Panc1 (cell line): ENCODE data around the gene WDFY2. TPM values are rescaled to one million over a fixed set of nuclear protein-coding genes. Genes with fewer than 3 reads are reported as not detected.

Source experiments
- ATAC-seq: fragments of 200-7000 bp; cut with Tn5 transposase; 2 replicates; pipeline ENCODE4 v1.9.1; 2020; ENCODE audit warnings: mild to moderate bottlenecking, moderate library complexity
- BruUV-seq: library from RNA; stranded (reverse); fragments of 400-500 nt; replicated peaks from 2 replicates; lab custom pipeline; 2021; lab: Mats Ljungman, UMichigan
- CTCF ChIA-PET: fragments of 300-600 bp; sonication (Branson Sonifier 250); formaldehyde crosslinking; loops from one replicate; lab custom pipeline; 2022; ENCODE audit warnings: antibody characterized with exemption; lab: Charles Lee
- POLR2A ChIA-PET: fragments of 300-600 bp; sonication (Branson Sonifier 250); formaldehyde crosslinking; loops from one replicate; lab custom pipeline; 2022; ENCODE audit warnings: antibody characterized with exemption; lab: Charles Lee
- DNase-seq: peaks from one replicate; pipeline ENCODE4 v3.0.0-alpha.2; 2010; ENCODE audit warnings: low read depth, low spot score
- H3K27ac ChIP-seq: 2 replicates; pipeline ENCODE4 v1.5.1; 2011; ENCODE audit warnings: mild to moderate bottlenecking, low read length, inconsistent platforms
- H3K27me3 ChIP-seq: fragments of 200-500 bp; sonication (Bioruptor generic); 2 replicates; pipeline ENCODE4 v1.6.0; 2014; ENCODE audit warnings: low read length, inconsistent platforms; ENCODE audit not compliant: control insufficient read depth, insufficient read depth
- H3K36me3 ChIP-seq: fragments of 200-500 bp; sonication (Bioruptor generic); 2 replicates; pipeline ENCODE4 v1.5.1; 2014; ENCODE audit warnings: inconsistent platforms, mild to moderate bottlenecking, low read length, moderate library complexity; ENCODE audit not compliant: control insufficient read depth, insufficient read depth
- H3K4me1 ChIP-seq: 2 replicates; pipeline ENCODE4 v1.5.1; 2011; ENCODE audit warnings: inconsistent platforms, mild to moderate bottlenecking, low read length, moderate library complexity; ENCODE audit not compliant: control insufficient read depth, insufficient read depth
- H3K4me3 ChIP-seq, 2 experiments: 2 replicates each; pipeline ENCODE4 v1.5.1; 2011 to 2012; ENCODE audit warnings: low read depth in 2 of 2, low read length in 2 of 2, mild to moderate bottlenecking in 2 of 2, inconsistent platforms in 1 of 2, moderate library complexity in 1 of 2
- H3K9me3 ChIP-seq: fragments of 200-500 bp; sonication (Bioruptor generic); 2 replicates; pipeline ENCODE4 v1.5.1; 2014; ENCODE audit warnings: low read depth, mild to moderate bottlenecking, inconsistent platforms, low read length, moderate library complexity; ENCODE audit not compliant: control insufficient read depth, insufficient read depth
- CTCF ChIP-seq: fragments of 450-650 bp; IDR thresholded peaks from 2 replicates; pipeline ENCODE4 v1.5.1; 2017; ENCODE audit warnings: mild to moderate bottlenecking
- POLR2AphosphoS5 ChIP-seq: IDR thresholded peaks from 2 replicates; pipeline ENCODE4 v1.6.1; 2012; ENCODE audit warnings: mild to moderate bottlenecking, low read depth, low read length, moderate library complexity
- REST ChIP-seq, 2 experiments: IDR thresholded peaks; 2 replicates each; pipeline ENCODE4 v1.6.1; 2011 to 2012; ENCODE audit warnings: low read depth in 2 of 2, control low read depth in 1 of 2, low read length in 1 of 2, mild to moderate bottlenecking in 1 of 2, moderate library complexity in 1 of 2; ENCODE audit not compliant: insufficient read depth in 1 of 2
- SIN3A ChIP-seq: IDR thresholded peaks from 2 replicates; pipeline ENCODE4 v1.6.1; 2012; ENCODE audit warnings: low read depth, mild to moderate bottlenecking, low read length, moderate library complexity, borderline replicate concordance; ENCODE audit not compliant: insufficient read depth
- TCF7L2 ChIP-seq: IDR thresholded peaks from 2 replicates; pipeline ENCODE4 v1.6.1; 2011; ENCODE audit warnings: mild to moderate bottlenecking, low read depth, low read length, inconsistent platforms
- in situ Hi-C: cut with HindIII; loops from 2 replicates; pipeline ENCODE4 v1.10.0; 2016; ENCODE audit warnings: low sequenced_read_pairs, low pct_unique_long_range_greater_than_20kb
- intact Hi-C: fragments of 100-400 bp; cut with micrococcal nuclease; formaldehyde crosslinking; loops from one replicate; pipeline ENCODE4 v1.10.0; 2022; ENCODE audit not compliant: unreplicated experiment
- total RNA-seq: library from RNA; stranded (reverse); gene quantifications from one replicate; pipeline ENCODE4 v1.2.1, GENCODE V29; 2021; ENCODE audit not compliant: unreplicated experiment

WDFY2 gene
- total RNA-seq, 1 experiment from 2014 or later = 7.8 TPM

DNA sequence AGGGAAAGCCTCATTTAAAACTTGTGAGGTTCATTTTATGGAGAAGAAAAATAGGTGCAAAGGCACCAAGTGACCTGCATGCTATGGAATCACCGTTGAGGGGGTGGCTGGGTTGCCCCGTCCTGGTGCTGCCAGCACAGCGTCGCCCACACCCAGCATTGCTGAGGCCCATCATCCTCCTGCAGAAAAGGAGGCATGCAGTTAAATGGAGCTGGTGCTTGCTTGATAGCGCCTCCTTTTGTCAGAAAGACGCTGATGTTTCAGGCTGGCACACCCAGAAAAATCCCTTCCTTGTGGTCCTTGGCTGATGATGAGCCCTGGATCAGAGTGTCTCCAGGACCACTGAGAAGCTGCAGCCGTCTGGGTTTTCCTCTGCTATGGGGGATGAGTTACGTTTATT is 182.8 kb downstream of the WDFY2 start:
- in situ Hi-C loops (no loop called here), intact Hi-C loops (loop anchor here (10.0 kb wide), 1 partner anchor 622 kb away; no protein-coding TSS in a partner anchor)
- POLR2A ChIA-PET = no interaction called here
- no peaks in the 10 kb centered on the region for H3K9me3 ChIP-seq
- TF ChIP-seq POLR2AphosphoS5 (no peak), SIN3A (no peak), TCF7L2 (no peak), REST (IDR thresholded peaks at IDR 0.05; ENCODE audit: insufficient read depth in 1 of 2, low read depth in 2 of 2, low read length in 1 of 2) (no peak), CTCF (peak; percentile 40)
- BruUV-seq = no TSS peak
- H3K27ac ChIP-seq = no peak overlapping the region
- ATAC-seq (no peak), DNase-seq (no peak)
- no peak overlapping the region for H3K4me3 ChIP-seq
- CTCF ChIA-PET = interaction anchor here (0.6 kb wide), 1 partner anchor 314 kb away, joined by 4 read pairs; the partner anchor contains the start of gene INTS6
- H3K4me1 ChIP-seq = no peaks in the 10 kb centered on the region
- H3K36me3 ChIP-seq = no peaks in the 10 kb centered on the region
- H3K27me3 ChIP-seq = no peaks in the 10 kb centered on the region

- CTCF ChIA-PET = no interaction called here
- no TSS peak for BruUV-seq
- Histone ChIP-seq H3K27me3 (no peaks in the 10 kb centered on the region), H3K4me1 (no peaks in the 10 kb centered on the region), H3K4me3 (no peak overlapping the region), H3K36me3 (no peaks in the 10 kb centered on the region), H3K27ac (no peak overlapping the region), H3K9me3 (no peaks in the 10 kb centered on the region)
- intact Hi-C loops (loop anchor here (10.0 kb wide), 1 partner anchor 624 kb away; no protein-coding TSS in a partner anchor), in situ Hi-C loops (no loop called here)
- POLR2A ChIA-PET = no interaction called here
- DNase-seq = no peak
- TF ChIP-seq REST (IDR thresholded peaks at IDR 0.05; ENCODE audit: insufficient read depth in 1 of 2, low read depth in 2 of 2, low read length in 1 of 2) (no peak), TCF7L2 (no peak), SIN3A (no peak), CTCF (no peak), POLR2AphosphoS5 (no peak)
- no peak for ATAC-seq
Measured at GRCh38 chr13:51768378-51768921, 184.2 kb downstream of the WDFY2 start.
